DMS53 (cell line): ENCODE data around the gene ZNF32.
"Not testable (repeated sequence)": the region's sequence is repeated elsewhere in the genome, so short reads cannot be mapped to it uniquely, and the experiment has no call there.

Experiments used
- DNase-seq: peaks from one replicate; lab custom pipeline; 2025; lab: John Stamatoyannopoulos, UW

Gene ZNF32

DNA sequence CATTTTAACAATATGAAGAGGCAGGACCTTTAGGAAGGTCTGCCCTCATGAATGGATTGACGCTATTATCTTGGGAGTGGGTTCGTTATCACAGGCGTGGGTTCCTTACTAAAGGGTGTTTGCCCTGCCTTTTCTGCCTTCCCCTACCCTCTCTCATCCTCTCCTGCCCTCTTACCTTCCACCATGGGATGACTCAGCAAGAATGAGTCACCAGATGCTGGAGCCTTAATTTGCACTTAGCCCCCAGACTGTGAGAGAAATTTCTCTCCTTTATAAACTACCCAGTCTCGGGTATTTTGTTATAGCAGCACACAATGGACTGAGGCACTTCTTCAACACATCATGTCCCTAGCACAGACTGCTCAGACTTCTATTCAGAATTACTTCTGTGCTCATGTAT lies 31.4 kb upstream of the ZNF32 start:
- DNase-seq, result peak; percentile 35

DNA sequence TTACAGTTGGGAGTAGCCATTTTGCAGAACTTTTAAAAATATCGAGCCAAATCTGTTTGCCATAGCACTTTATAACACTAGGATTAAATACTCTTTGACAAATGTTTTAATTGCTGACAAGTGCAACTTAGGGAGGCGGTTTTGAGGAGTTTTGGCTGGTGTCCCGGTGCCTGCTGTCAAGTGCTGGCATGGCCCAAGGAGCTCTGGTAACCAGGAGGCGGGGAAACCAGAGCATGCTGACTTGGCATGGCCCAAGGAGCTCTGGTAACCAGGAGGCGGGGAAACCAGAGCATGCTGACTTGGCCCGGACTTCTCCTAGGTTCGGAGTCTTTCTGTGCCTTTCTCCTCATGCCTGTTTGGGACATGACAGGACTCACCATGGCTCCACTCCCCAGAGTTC lies 30.8 kb upstream of the ZNF32 start:
- no peak for DNase-seq

DNA sequence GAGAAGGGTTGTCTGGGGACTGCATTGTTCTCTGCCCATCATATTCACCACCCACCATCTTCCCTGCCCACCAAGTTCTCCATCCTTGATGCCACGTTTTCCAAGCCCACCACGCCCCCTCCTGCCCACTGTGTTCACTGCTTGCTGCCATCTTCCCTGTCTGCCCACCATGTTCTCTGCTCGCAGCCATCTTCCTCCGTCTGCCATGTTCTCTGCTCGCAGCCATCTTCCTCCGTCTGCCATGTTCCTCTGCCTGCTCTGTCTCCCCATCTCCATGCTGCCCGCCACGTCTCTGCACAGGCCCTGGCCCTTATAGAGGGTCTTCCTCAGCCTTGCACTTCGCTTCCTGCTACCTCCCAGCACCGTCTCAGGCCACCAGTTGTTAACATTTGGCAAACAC lies 30.0 kb upstream of the ZNF32 start:
- no peak for DNase-seq

DNA sequence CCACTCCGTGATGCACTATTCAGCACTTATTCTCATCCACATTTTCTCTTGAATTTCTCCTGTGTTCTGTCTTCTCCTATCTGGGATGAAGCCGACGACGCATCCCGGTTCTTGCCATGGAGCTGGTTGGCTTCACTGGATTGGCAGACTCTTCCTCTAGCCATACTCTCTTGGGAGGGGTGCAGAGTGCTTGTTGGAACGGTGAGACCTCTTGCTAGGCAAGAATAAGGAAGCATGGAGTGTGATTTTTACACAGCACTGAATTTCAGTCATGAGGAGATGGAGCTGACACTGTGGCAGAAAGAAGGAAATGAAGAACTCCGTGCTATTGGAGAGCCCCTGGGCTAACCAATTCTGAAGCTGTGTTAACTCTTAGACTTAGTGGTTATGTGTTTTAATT lies 28.2 kb upstream of the ZNF32 start:
- DNase-seq, result no peak

DNA sequence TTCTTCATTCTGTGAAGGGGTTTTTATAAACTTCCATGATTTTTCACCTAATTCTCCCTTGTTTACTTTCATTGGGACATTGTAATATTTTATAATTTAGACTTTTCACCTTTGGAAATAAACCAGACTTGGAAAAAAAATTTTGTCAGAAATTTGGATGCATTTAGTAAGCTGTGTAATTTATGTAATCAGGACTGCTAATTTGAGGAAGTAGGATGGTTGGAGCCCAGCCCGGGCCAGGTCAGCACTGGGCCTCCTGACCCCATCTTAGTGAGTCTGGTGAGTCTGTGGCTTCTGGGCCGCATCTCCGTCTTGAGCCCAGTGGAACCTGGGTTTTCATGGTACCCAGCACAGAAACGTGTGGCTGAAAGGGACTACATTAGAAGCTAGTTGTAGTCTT lies 27.6 kb upstream of the ZNF32 start:
- no peak for DNase-seq

DNA sequence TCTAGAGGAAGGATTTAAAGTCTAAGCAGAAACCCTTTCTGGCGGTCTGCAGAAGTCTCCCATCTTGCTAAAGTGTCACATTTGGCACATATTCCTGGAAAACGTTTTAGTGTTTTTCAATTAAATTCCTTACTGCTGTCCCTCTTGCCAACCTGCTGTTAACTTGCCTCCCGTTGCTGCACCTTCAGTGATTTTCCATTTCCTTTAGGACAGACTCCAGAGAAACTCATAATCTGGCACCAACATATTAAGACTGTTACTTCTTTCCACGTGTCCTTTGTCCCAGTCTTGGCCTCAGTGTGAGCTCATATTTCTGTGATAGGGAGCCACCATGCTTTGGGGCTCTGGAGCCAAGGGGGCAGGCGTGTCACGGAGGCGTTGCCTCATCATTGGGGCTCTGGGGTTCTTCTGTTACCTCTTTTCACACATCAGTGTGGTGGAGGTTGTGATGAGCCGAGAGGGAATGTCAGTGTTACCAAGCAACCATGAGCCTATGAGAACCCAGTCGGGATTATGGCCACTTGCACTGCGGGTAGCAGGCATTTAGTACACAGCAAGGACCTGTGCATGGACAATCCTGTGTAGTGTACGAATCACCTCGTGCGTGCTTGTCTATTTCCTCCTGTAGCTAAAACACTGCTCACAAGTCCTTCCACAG lies 26.0 kb upstream of the ZNF32 start:
- no peak for DNase-seq

DNA sequence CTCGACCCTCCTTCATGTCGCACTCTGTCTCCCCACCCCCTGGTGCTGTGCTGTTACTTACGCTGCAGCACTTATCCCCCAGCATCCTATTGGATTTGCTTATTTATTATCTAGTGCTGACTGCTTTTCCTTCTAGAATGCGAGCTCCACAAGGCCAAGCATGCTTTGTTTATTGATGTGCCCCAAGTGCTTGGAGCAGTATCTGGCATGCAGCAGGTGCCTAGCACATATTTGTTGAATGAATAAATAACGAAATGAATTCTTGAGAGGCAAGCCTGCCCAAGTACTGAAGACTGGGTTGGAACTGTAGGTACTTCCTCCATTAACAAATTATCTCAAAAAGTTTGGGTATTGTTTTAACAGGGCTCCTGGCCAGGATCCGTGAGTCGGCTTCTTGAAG lies 24.8 kb upstream of the ZNF32 start:
- DNase-seq, result no peak

DNA sequence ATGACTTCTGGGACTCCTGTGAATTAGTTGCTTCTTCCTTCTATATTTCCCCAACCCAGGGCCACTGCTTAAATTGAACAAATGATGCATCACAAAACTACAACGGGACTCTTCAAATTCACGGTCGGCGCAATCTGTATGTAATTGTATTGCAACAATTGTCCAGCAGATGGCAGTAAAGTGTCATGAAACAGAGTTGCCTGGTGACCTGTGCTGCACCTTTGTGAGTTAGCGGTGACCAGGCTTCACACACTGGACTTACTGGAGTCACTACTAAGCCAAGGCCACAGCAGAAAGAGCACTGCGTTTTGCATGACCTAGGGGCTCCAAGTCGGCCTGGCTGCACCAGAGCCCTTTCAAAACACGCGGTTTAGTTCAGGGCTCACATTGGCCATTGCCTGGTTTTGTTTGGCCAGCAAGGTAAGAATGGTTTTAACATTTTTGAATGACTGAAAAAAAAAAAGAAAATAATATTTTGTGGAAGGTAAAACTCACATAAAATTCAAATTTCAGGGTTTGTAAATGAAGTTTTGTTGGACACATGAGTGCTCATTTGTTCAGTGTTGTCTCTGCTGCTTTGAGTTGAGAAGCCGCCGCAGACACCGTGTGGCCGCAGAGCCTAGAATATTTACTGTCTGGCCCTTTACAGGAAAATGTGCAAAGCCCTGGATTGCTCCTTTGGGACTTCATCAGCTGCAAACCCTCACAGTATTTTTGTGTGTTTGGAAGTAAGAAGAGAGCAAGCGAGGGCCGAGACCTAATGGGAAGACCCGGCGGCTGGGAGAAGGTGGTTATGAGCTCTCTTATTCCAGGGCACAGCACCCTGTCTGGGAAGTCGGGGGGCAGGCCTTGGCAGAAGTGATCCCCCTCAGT lies 23.2 kb upstream of the ZNF32 start:
- peak; percentile 83 for DNase-seq

DNA sequence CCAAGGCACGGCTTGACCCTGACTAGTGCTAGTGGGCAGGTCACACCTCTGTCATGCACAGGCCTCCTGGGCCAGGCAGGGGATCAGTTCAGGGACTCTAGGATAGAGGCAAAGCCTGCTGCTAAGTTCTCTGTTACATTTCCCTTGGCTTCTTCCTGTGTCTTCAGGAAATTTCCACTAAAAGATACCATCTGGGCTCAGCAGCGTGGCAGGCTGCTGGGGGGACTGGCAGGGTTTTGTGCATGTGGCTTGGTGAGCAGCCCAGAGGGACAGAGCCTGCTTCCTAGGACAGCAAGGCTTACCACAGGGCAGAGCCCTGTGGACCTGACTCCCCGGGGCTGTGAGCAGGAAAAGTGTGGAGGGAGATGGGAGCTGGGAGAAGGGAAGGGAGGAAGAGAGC lies 20.7 kb upstream of the ZNF32 start:
- DNase-seq, result no peak

DNA sequence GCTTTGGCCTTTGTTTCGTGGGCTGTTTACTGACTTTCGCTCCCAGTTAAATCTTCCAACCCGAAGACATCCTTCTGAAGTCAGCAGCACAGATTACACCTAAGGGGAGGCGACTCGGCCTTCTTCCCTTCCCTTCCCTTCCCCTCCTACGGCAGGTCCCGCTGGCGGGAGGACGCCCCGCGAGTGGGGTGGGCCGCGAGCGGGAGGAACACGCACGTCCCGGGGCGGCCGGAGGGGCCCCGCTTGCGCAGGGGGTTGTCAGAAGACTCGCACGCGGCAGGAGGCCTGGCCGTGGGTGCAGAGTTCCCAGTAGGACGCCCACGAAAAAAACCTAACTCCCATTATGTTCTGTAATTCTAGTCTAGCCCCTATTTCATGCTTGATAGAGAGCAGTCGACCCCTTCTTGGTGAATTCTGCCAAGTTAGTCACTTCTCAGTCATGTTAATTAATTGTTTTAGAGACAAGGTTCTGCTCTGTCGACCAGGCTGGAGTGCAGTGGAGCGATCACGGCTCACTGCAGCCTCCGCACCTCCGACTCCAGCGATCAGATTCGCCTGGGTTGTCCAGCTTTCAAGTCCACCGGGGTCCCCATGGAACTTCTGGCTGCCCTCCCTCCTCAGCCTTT lies 19.2 kb upstream of the ZNF32 start:
- DNase-seq, result no peak

DNA sequence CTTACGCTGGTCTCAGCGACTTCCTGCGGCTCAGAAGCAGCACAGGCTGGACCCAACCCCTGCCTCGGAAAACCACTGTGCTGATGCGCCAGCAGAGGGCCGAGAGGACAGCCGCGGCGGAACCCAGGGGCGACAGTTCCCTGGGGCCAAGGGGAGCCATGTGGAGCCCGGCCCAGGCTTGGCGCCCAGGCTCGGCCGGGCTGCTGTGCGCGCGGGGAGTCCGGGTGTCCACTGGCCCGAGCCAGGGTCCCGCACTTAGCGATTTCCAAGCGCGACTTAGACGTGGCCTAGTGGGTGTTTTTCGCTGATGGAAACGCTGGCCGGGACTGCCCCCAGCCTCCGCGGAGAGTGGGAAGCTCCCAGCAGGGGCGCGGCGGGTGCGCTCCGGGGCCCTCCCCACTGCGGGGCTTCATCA lies 18.6 kb upstream of the ZNF32 start:
- peak; percentile 33 for DNase-seq

DNA sequence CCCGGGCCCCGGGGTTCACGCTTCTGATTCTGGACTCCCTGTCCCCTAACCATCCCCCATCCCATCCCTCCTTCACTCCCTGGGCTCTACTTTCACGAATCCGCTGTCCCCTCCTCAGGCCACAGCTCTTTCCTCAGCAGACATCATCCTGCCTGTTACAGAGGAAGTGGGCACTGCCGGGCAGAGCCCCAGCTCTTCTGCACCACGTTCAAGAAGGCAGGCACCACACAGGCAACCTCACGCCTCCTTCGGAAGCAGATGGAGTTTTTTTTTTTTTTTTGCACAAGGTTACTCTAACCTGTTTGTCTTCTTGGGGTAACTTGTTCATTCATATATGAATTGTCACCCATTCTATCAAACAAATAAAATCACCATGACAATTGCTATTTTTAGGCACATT lies 17.9 kb upstream of the ZNF32 start:
- no peak for DNase-seq

DNA sequence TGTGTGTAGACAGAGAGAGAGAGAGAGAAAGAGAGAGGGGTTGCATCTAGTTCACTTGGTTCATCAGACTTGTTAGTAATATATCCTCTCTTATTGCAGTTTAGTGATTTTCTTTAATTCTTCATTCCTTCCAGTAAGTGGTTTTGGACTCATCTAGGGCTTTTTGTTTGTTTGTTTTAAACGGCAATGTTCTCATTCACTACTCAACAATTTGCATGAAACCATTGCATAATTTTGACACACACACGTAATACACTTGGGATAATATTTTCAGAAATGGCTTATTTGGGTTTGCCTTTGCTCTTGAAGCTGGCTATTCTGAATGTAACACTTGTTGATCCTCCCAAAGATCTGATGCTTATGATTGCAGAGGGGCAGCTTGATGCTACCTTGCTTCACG lies 16.4 kb upstream of the ZNF32 start:
- no peak for DNase-seq

DNA sequence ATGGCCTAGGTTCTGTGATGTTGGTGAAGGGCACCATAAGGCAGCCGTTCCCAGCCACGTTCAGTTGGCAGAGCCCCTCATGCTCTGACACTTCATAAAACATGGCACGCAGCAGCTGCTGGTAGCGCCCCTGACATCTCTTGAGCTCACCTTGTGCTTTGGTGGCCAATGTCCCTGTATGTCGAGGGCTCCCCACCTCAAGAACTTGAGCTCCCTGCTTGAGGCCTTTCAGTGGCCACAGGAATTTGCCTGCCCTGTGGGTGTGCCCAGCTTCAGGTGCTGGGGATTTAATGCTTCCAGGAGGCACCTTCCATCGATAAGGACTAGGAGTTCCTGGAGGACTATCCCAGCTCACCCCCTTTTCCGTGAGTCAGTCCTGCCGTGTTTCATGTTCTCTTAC lies 9.5 kb upstream of the ZNF32 start:
- DNase-seq, result no peak

DNA sequence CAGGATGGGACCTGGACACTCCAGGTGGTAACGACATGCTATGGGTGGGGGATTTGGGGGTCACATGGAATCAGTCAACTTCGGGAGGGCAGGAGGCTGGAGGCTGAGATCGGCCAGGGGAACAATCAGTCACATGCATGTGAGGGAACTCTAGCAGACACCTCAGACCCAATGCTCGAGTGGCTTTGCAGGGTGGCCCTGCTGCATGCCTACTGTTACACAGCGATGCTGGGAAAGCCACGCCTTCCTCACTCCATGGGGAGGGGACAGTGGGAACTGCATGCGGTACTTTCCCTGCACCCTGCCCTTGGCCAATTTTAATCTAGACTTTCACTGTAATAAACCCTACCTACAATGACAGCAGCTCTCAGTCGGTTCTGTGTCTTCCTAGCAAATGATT lies 6.6 kb upstream of the ZNF32 start:
- no peak for DNase-seq

DNA sequence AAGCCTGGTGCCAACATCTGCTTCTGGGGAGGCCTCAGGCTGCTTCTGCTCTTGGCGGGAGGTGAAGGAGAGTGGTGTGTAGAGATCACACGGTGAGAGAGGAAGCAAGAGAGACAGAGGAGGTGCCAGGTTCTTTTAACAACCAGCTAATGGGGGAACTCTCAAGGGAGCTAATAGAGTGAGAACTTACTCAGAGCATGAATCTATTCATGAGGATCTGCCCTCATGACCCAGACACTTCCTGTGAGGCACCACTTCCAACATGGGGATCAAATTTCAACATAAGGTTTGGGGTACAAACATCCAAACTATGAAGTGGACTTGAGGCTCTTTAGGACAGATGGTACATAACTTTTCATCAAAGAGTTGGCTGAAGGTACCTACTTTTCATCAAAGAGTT lies 5.1 kb upstream of the ZNF32 start:
- DNase-seq, result no peak

DNA sequence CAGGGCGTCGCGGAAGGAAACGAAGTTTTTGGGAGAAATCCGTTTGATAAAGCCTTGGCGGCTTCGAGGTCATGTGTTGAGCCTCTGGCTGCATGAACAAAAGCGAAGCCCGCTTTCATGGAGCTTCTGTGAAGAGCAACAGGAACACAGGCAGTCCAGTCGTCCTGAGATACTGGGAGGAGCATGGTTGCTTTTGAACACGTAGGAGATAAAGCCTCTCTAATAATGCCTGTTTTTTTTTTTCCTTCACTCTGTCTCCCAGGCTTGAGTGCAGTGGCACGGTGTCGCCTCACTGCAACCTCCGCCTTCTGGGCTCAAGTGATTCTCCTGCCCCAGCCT lies 473 bp upstream of the ZNF32 start:
- peak; percentile 74 for DNase-seq

DNA sequence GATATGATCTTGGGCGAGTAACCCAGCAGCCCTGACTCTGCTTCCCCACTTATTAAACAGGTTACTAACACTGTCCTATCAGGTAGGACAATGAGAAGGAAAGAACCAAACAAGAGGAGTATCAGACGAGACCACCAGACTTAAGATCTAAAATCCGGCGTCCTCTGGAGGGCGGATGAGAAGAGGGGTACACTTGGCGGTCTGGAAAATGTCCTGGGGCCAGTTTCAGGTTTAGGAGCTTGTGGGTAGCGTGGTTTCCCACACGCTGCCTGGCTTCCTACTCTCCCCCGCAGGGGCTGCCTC lies 635 bp downstream of the ZNF32 start:
- no peak for DNase-seq

DNA sequence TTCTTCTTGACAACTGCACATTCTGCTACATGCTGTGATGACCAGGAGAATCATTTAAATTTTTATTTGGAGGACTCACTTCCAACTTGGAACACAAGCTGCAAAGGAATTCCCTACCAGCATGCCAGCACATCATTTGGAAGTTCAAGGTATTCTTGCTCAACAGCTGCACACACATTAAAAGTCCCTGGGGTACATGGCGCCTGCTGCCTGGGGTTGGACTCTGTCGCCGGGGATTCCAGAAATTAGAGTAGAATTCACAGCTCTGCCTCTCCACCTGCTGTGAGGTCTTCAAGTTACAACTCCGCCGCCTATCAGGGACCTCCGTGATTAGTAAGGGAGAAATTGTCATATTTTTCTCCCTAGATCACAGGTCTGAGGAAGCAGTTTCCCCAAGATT lies 1.1 kb downstream of the ZNF32 start:
- DNase-seq, result no peak

DNA sequence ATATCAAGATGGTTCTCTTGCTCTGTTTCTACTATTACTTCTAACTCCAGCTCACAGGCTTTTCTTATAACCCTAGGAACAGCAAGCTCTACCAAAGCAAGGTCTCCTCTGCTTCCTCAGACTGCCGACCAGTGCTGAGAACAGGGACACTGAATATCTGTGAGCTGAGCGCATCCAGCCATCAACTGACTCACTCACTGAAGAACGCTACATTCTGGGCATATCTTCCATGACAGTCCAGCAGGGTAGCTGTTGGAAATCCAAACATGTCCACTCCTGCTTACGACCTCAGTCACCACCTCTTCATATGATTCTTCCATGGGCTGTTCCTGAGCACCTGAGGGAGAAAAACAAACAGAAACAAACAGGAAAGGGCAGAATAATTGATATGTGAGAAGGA lies 2.8 kb downstream of the ZNF32 start:
- no peak for DNase-seq

DNA sequence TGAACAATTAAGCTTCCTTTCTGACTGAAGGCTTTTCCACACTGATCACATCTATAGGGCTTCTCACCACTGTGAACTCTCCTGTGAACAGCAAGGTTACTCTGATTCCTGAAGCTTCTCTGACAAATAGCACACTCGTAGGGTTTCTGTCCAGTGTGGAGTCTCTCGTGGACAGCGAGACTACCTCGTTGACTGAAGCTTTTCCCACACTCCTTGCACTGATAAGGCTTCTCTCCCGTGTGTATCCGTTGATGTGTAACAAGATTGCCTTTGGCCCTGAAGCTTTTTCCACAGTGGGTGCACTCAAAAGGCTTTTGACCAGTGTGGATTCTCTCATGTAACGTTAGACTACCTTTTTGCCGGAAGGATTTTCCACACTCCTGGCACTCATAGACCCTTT lies 4.4 kb downstream of the ZNF32 start:
- peak; percentile 45 for DNase-seq

DNA sequence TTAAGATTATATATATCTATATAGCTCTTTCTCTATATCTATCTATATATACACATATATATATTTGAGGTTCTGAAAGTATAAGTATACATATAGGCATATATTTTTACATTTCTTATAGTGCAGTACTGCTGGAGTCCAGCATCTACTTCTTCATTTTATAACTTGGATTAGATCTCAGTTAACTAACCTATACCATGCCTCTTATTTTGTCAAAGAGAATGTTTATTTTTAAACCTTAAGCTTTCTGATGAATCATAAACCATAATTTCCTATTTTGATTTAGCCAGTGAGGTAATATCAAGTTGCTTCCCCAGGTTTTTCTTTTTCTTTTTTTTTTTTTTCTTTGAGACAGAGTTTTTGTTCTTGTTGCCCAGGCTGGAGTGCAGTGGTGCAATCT lies 8.1 kb downstream of the ZNF32 start:
- no peak for DNase-seq

DNA sequence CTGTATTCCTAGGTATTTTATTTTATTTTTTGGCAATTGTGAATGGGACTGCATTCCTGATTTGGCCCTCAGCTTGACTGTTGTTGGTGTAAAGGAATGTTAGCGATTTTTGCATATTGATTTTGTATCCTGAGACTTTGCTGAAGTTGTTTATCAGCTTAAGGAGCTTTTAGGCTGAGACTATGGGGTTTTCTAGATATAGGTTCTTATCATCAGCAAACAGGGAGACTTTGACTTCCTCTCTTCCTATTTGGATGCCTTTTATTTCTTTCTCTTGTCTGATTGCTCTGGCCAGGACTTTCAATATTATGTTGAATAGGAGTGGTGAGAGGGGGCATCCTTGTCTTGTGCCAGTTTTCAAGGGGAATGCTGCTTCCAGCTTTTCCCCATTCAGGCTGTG lies 12.9 kb downstream of the ZNF32 start:
- DNase-seq, result not testable (repeated sequence)

DNA sequence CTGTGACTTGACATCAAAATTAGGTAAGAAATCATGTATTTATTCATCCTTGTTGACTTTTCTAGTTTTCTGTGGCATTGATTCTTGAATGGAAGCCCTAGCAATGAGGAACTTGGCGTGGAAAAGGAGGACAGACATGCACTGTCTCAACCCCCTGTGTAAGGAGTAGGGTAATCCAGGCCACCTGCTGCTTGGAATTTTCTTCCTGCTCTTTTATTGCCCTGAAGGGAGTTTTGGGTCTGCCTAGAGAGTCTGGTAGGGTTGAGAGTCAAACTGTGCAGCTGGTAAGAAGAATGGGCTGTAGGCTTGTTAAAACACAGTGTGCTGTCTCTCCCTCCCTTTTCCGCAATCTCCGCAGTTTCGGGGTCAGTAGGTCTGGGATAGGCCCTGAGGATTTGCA lies 19.7 kb downstream of the ZNF32 start:
- DNase-seq, result no peak
